GM21515 (cell line): Measurements from ENCODE around the gene METTL17.
"Not testable (repeated sequence)": the region's sequence is repeated elsewhere in the genome, so short reads cannot be mapped to it uniquely, and the experiment has no call there.

Source experiments
- ATAC-seq: cut with Tn5 transposase; IDR thresholded peaks from one replicate; pipeline ENCODE4 v1.9.1; 2021; ENCODE audit not compliant: unreplicated experiment

Gene METTL17

DNA sequence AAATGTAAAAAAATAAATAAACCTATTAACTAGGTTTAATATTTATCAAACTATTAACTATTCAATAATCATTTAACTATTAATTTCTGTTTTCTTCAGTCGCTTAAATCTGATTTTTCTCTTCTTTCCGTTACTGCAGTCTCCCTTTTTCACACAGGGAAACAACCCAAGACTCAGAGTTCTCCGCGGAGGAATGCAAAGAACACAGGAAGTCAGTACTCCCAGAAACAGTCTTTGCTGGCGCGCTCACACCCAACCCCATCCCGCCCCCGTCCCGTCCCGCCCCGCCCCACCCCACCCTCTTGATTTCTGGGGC, 351 bp upstream of the METTL17 start:
- no peak for ATAC-seq

DNA sequence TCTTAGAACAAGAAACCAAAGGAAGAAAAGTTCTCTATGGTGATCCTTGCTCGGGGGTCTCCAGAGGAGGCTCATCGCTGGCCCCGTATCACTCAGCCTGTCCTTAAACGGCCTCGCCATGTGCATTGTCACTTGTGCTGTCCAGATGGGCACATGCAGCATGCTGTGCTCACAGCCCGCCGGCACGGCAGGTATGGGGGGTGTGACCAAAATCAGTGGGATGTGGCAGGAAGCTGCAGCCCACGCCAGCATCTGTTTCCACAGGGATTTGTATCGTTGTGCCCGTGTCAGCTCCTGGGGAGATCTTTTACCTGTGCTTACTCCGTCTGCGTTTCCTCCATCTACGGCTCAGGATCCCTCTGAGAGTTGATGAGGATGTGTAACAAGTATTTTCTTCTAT, 6.7 kb downstream of the METTL17 start:
- ATAC-seq: no peak

DNA sequence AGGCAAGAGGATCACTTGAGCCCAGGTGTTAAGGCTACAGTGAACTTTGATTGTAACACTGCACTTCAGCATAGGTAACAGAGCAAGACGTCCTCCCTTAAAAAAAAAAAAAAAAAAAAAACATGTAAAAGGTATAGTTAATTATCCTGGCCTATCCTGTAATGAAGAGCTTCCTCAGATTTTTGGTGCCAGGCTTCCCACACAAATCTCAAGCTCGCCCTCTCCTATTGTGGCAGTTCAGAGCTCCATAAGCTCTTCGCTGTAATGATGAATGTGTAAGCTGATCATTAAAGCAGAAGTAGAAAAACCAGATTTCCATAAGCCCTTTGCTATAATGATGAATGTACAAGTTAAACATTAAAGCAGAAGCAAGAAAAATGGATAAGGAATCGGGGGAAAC, 7.3 kb downstream of the METTL17 start:
- ATAC-seq: no peak

DNA sequence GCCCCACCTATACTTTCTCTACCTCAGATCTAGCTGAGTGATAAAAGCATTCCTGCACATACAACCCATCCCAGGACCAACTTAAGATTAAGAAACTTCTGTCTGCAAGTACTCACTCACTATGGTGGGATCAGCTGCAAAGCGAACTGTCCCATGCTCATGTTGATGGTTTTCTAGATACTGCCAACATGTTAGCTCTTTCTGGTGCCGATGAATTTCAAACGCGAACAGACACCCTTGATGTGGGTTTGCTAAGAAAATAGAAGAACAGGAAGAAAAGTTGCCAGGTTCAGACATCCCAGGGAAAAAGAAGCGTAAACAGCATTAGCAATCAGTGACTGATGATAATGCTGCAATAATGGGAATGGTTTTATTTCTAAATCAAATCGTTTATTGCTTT, 7.8 kb downstream of the METTL17 start:
- no peak for ATAC-seq

DNA sequence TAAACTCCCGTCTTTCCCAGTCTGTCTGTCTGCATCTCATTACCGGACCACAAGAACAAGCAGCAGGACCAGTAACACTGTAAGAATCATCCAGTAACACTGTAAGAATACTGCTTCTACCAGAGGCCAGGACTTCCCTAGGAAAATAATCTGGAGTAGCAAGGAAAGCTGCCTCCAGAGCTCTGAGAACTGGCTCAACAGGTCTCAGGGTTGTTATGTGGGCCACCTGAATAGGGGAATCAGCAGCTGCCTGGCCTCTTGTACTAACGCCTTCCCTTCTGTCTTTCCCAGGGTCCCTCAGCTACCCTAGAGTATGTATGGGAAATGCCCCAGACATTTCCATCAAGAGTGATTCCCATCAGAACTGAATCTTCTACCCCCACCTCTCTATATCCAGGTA, 8.4 kb downstream of the METTL17 start:
- no peak for ATAC-seq

DNA sequence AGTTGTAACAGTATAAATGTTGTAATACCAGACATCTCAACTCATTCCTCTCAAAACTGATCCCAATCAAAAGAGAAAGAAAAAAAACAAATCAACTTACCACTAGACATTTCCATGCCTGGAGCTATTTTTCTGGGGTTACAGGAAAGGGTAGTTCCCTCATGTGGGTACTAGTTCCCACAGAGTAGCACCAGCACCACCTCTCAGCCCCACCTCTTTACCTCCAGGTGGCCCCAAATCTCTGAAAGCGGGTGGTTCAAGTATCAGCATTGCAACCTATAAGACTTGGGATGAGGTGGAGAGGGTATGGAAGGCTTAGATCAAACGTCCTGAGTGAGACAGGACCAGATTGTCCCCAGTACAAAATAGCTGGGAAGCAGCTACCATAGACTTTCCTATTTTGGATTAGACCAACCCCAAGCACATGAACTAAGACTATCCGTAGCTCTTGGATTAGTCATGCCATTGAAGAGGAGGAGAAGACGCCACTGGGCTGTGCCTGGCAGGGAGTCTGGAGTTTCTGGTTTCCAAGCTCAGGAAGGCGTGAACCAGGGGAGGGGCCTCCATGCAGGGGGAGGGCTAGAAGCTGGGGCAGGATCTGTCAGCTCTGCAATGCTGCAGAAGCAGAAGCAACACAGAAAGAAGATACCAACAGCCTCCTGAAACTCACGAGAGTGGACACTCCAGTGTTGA, 9.0 kb downstream of the METTL17 start, which contains the start of gene SLC39A2:
Gene SLC39A2, plus strand, starts transcription at position 620 of the 693 bp plus-strand sequence. CDS start 154 bp downstream, outside the sequence.
- ATAC-seq: no peak

DNA sequence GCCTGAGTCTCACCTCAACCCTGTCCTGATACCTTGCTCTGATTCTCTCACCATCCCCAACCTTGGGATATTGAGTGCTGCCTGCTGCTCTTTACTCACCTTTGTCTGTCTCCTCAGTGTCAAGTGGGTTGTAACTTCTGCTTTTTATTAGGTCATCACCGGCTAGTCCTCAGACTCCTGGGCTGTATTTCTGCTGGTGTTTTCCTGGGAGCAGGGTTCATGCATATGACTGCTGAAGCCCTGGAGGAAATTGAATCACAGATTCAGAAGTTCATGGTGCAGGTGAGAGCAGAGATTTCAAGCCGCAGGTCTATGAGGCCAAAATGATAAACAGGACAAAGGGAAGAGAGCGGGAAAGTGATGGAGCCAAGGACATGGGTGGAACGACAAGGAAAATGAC, 9.8 kb downstream of the METTL17 start:
- no peak for ATAC-seq

DNA sequence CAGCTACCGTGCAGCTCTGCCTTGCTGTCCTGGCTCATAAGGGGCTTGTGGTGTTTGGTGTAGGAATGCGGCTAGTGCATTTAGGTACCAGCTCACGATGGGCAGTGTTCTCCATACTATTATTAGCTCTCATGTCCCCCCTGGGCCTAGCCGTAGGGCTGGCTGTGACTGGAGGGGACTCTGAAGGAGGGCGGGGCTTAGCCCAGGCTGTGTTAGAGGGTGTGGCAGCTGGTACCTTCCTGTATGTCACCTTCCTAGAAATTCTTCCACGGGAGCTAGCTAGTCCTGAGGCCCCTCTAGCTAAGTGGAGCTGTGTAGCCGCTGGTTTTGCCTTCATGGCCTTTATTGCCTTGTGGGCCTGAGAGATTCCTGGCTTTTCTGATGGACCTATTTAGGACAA, 11.4 kb downstream of the METTL17 start:
- ATAC-seq: no peak

DNA sequence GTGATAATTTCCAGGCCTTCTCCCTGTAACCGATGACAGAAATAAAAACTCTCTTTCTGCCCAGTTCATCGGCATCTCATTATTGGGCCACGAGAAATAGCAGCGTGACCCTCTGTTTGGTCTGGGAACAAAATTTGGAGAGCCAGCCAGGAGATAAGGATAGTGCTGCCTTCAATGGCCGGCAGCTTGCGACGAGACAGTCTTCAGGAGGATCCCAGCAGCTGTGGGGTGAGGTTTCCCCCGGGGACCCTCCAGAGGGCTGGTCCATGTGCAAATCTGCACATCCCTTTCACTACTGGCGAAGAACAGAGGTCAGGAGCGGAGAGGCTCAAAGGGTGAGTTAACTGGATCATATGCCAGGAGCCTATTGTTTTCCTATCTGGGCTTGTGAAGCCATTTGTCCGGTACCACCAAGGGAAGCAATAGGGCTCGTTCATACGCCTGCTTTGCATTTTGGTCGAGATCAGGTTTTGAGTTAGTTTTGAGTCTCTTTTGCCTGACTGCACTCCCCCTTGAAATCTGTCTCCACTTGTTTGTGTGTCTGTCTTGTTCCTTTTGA, 14.1 kb downstream of the METTL17 start:
- no peak for ATAC-seq

DNA sequence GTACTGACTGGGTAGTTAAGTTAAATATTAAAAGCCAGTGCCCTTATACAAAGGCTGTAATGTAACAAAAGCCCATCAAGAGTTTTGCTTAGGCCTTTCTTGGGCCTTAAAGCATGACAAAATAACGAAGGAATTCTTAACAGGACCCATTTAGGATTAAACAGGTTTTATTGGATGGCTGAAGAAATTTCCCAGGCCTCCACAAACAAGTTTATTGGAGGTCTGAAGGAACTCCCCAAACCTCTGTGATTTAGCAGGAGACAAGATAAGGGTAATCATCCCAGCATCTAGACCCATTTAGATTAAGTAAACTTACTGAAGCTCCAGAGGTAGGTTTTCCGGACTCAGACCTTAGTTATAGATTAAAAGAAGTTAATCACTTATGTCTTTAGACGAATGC, 19.9 kb downstream of the METTL17 start:
- not testable (repeated sequence) for ATAC-seq

DNA sequence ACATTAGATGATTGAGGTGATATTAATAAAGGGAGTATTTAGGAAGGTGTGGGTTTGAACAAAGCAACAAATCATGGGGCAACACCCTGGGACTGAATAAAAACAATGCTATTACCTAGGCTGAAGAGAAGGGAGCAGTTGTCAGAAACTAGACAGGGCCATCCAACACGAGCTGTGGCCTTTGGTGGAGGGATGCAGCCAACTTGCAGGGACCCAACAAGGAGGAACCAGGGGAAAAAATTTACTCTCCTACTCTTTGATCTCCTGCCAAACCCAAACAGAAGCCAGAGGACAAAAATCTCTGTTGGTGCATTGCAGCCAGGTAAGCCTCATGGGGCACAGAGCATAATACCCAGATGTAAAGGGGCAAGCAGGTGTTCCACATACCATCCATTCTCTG, 21.4 kb downstream of the METTL17 start:
- no peak for ATAC-seq

DNA sequence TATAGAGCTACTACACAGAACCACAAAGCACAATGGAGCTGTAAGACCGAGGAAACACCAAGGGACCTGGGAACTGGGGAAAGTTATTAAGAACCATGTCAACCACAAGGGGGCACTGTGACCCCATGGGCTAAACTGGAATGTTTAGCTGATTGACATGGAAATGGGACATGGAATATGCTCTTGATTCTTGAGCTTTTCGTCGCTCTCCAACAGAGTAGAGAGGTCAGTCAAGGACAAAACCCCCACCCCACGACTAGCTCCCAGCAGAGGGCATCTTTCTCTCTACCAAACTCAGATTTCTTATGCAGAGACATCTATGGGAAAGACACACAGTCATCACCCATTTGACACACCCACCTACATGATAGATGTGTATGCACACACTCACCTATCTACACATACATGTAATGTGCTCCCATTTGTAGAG, 25.0 kb downstream of the METTL17 start:
- ATAC-seq: no peak

DNA sequence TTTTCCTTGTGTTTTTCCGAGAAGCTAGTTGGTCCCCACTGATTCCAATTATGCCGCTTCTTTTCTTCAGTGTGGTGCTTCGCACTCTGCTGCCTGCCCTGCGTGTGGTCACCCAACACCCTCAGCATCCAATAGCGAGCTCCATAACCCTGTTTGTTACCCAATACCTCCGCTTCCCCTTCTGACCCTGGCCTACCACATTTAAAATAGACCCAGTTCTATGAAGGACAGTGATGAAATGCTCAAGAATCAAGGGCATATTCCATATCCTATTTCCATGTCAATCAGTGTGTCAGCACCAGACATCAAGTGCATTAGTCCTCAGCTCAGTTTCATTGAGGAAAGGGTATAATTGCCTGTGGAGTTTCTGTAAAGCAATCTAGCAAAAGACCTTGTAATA, 25.5 kb downstream of the METTL17 start:
- no peak for ATAC-seq

DNA sequence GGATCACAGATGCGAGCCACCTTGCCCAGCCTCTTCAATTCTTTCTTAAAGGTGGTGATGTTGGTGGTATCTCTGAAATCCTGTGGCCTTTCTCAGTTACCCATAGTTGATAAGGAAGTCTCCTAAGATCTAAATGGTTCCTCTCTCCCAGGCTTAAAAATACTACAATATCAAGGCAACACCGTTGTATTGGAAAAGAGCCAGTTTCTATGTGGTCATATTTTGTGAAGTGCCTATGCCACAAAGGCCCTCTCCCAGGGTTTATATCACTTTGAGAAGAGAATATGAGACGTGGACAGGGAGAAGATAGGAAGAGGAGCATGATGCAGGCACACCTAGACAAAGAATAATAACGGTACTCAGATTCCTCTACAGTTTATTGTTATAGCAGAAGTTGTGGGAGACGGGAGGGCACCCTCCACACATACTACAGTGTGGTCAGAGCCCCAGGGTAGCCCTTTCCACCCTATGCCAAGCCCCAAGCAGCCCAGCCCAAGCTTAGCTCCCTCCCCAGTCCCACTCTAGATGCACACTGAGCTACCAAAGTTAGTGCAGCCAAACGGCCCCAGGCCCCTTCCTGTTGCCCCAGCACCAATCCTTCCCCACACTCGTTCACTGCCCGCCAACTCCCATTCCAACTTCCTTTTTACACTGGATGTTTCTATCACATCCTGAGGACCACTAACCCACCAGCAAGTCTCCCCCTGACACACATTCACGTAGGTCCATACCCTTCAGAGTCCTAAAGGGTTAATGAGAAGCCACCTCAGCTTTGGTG, 26.8 kb downstream of the METTL17 start:
- ATAC-seq: no peak

DNA sequence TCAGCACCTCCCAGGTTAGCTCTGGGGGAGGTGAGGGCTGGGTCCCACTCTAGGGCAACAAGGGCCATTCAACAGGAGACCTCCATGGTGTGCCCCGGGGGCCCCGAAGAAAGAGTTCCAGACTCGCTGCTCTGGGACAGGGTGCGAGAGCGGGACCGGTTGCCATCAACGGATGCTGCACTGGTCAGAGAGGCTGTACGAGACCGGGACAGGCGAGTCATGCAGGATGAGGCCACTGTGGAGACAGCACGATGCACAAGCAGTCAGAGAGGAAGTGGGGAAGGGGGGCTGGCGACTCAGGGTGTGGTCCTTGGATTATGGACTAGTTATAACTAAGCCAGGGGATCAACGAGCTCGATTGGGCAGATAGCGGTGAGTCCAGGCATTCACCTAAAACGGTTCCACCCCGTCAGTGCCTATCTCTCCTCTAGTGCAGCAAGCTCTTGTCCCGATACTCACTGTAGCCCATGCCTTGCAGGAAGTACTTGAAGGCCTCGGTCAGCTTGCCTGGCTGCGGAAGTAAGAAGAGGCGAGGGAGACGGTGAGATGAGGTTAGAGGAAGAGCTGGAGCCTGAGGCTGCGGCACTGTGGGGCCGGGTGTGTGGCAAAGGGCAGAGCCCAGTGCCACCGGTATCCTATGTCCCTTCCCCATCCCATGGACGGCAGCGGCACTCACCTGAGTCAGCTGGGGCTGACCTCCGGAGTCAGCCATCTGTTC, 27.9 kb downstream of the METTL17 start:
- ATAC-seq: no peak

DNA sequence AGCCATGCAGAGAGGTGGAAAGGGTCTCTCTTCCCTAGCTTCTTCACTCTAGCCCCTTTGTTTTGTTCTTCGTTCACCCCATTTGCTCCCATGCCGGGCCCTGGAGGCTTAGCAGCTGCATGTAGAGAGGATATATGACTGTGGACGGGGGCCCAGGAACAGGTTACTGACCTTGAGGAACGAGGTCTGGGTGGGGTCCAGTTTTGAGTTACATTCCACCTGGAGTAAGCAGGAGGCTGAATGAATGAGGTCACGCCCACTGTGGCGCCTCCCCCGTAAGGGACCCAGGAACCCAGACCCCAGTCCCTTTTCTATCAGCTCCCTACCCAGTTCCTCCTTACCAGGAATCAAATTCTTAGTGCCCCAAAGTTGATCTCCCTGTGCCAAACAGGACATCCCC, 28.5 kb downstream of the METTL17 start:
- no peak for ATAC-seq

DNA sequence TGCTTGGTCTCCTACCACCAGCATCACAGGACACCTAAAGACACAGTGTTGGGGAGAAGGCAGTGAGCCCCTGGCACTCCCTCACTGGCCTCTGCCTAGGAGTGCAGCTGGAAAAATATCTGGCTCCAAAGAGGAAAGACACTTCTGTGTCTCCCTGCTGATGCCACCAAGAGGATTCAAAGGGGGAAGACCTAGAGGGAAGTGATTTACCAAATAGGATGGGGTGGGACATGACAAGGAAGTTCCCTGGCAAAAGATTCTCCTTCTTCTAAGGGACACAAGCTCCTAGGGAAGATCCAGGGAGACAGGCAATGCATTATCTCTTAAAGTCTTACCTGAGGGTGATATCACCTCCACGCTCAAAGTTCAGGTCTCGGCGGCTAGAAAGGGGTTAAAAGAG, 29.0 kb downstream of the METTL17 start:
- ATAC-seq: no peak

DNA sequence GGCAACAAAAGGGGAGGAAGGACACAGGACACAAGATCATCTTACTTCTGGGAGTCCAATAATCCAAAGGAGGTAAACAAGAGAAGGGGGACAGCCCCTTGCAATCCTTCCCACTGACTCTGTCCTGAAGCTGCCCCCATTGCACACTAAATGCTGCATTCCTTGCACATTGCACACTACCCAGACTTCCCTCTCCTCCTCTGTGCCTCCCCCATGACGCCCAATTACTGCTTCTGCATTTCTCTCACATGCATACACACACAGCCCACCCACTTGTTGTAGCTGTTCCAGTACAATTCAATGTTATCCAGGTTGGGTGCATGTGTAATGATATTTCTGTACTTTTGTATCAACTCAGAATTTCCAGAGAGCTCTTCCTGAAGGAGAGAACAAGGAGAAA, 29.6 kb downstream of the METTL17 start:
- ATAC-seq: no peak

DNA sequence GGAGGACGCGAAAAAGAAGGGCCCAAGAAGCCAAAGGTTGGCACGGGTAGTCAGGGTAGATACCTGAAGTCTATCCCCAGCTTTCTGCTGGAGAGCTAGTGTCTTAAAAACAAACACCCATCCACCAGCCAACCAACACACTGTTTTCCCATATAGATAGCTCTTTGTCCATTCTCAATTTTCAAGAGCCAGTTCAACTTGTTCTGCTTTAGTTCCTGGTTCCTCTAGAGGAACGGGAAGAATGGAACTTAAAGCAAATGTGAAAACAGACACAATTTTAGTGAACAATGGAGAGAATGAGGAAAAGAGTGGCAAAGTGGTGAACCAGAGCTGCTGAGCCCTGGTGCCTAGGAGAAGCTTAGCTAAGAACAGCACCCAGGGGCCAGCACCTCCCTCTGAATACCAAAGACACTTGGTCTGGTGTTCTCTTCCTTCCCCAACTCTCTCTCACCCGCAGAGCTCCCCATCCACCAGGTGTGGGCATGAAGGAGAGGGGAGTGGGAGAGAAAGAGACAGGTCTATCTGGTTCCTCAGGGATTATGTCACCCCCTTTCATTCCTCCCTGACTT, 31.3 kb downstream of the METTL17 start:
- no peak for ATAC-seq

DNA sequence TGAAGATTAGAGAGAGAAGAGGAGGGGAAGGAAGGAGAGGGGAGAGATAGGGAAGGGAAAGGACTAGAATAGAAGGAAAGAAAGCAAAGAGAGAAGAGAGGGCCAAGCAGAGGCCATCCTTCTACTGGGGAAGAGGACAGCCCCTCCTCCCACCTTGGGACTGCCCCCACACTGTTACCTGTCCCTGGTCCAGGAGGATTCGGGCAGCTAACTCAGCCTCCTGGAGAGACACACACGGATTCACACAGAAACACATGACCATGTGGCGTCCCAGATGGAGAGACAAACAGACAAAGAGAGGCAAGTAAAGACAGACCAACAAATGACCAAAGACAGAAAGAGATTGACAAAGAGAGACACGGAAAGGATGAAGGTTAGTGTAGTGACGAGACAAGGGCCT, 32.9 kb downstream of the METTL17 start:
- ATAC-seq: no peak

DNA sequence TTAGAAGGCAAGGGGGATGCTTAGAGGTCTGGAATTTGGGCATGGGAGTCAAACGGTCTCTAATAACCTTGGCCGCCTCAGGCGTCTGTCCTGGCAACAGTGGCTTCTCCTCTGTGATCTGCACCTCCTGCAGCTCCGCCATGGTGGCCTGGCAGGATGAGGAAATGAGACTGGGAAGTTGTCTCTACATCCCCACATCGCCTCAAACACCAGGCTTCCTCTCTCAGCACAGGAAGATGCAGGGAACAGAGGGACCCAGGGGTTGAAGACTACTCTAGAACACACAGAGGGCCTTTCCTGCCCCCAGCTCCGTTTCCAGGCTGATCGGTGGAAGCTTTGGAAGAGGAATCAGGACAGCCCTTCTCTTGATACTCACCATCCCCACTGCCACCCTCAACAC, 33.4 kb downstream of the METTL17 start:
- no peak for ATAC-seq
